Neuronal stem cell (in vitro differentiated cells): Measurements from ENCODE around the gene OSBPL1A.

ENCODE experiments used
- DNase-seq: peaks from one replicate; pipeline ENCODE4 v3.0.0-alpha.2; 2013; ENCODE audit warnings: low spot score
- H2AFZ ChIP-seq: one replicate; pipeline ENCODE4 v1.6.1; 2013; ENCODE audit warnings: mild to moderate bottlenecking, low read length, inconsistent platforms
- H2AK5ac ChIP-seq: 2 replicates; pipeline ENCODE4 v1.6.1; 2013; ENCODE audit warnings: low read depth, mild to moderate bottlenecking, inconsistent platforms, low read length, moderate library complexity, mixed read lengths
- H2BK120ac ChIP-seq: 2 replicates; pipeline ENCODE4 v1.6.1; 2013; ENCODE audit warnings: low read depth, mild to moderate bottlenecking, inconsistent platforms, low read length, moderate library complexity, mixed read lengths
- H2BK12ac ChIP-seq: one replicate; pipeline ENCODE4 v1.6.1; 2013; ENCODE audit warnings: low read length, inconsistent platforms
- H2BK15ac ChIP-seq: 2 replicates; pipeline ENCODE4 v1.6.1; 2013; ENCODE audit warnings: mild to moderate bottlenecking, low read length, inconsistent platforms, mixed read lengths
- H2BK5ac ChIP-seq: one replicate; pipeline ENCODE4 v1.6.1; 2013; ENCODE audit warnings: inconsistent platforms, mild to moderate bottlenecking, low read length, moderate library complexity
- H3K14ac ChIP-seq: one replicate; pipeline ENCODE4 v1.6.1; 2013; ENCODE audit warnings: low read length, inconsistent platforms
- H3K18ac ChIP-seq: 2 replicates; pipeline ENCODE4 v1.6.1; 2013; ENCODE audit warnings: low read length, inconsistent platforms
- H3K23ac ChIP-seq: 2 replicates; pipeline ENCODE4 v1.6.1; 2013; ENCODE audit warnings: low read depth, mild to moderate bottlenecking, mixed read lengths, low read length, inconsistent platforms; ENCODE audit not compliant: poor library complexity
- H3K27ac ChIP-seq: replicated peaks from 3 replicates; pipeline ENCODE4 v1.5.1; 2013; ENCODE audit warnings: low read length, inconsistent platforms
- H3K27me3 ChIP-seq, 3 experiments: 2 replicates each; pipeline ENCODE4 v1.6.1; 2013; ENCODE audit warnings: low read length in 3 of 3, mild to moderate bottlenecking in 2 of 3, inconsistent platforms in 1 of 3, low read depth in 1 of 3, mixed read lengths in 1 of 3, moderate library complexity in 1 of 3; ENCODE audit not compliant: control insufficient read depth in 3 of 3, insufficient read depth in 3 of 3
- H3K36me3 ChIP-seq, 2 donors: replicated peaks in 1 of 2; 2 replicates each; pipeline ENCODE4 v1.6.1; 2013; ENCODE audit warnings: low read length in 2 of 2; ENCODE audit not compliant: control insufficient read depth in 2 of 2, insufficient read depth in 2 of 2
- H3K4ac ChIP-seq: 2 replicates; pipeline ENCODE4 v1.6.1; 2013; ENCODE audit warnings: inconsistent platforms, mild to moderate bottlenecking, low read length, moderate library complexity
- H3K4me1 ChIP-seq, 2 donors: 1 replicate in 1 of 2; 2 replicates in 1 of 2; pipeline ENCODE4 v1.6.1; 2013; ENCODE audit warnings: low read length in 2 of 2, low read depth in 1 of 2; ENCODE audit not compliant: control insufficient read depth in 2 of 2, insufficient read depth in 1 of 2
- H3K4me2 ChIP-seq: one replicate; pipeline ENCODE4 v1.6.1; 2013; ENCODE audit warnings: mild to moderate bottlenecking, low read length, inconsistent platforms; ENCODE audit not compliant: insufficient read depth, poor library complexity, severe bottlenecking
- H3K4me3 ChIP-seq, 2 donors: 2 replicates each; pipeline ENCODE4 v1.5.1; 2013; ENCODE audit warnings: low read length in 2 of 2, mild to moderate bottlenecking in 2 of 2, inconsistent platforms in 1 of 2, moderate library complexity in 1 of 2
- H3K79me1 ChIP-seq: one replicate; pipeline ENCODE4 v1.6.1; 2013; ENCODE audit warnings: low read depth, mild to moderate bottlenecking, inconsistent platforms, low read length, moderate library complexity
- H3K9ac ChIP-seq: one replicate; pipeline ENCODE4 v1.6.1; 2013; ENCODE audit warnings: mild to moderate bottlenecking, low read depth, low read length, inconsistent platforms; ENCODE audit not compliant: poor library complexity
- H3K9me3 ChIP-seq, 2 donors: replicated peaks in 1 of 2; 2 replicates each; pipeline versions ENCODE3 to v1.6.1; 2013; ENCODE audit warnings: low read length in 2 of 2, mild to moderate bottlenecking in 2 of 2, inconsistent platforms in 1 of 2, low read depth in 1 of 2, mixed read lengths in 1 of 2, moderate library complexity in 1 of 2; ENCODE audit not compliant: control insufficient read depth in 2 of 2, insufficient read depth in 1 of 2
- H4K8ac ChIP-seq: one replicate; pipeline ENCODE4 v1.6.1; 2013; ENCODE audit warnings: low read depth, mild to moderate bottlenecking, inconsistent platforms, low read length, moderate library complexity
- H4K91ac ChIP-seq: one replicate; pipeline ENCODE4 v1.6.1; 2013; ENCODE audit warnings: low read length, low read depth, mild to moderate bottlenecking, inconsistent platforms; ENCODE audit not compliant: poor library complexity
- WGBS, 2 donors: extraction: QIAGEN DNeasy Blood & Tissue Kit; methylation state at CpG; one replicate each; pipeline ENCODE4 v1.1.7; 2013; ENCODE audit warnings: missing lambda C conversion rate in 2 of 2, mixed read lengths in 1 of 2; ENCODE audit not compliant: insufficient read length in 2 of 2, insufficient replicate concordance in 1 of 2; ENCODE audit errors: extremely low coverage in 2 of 2; 5-methylcytosine and 5-hydroxymethylcytosine counted together

OSBPL1A gene

GRCh38 chr18:24278591-24278990, 119.0 kb downstream of the OSBPL1A start:
- H3K4me2 ChIP-seq, result no peak overlapping the region
- DNase-seq, result no peak
- peaks cover 2 to 11% of the 10 kb centered on the region in 2 donors for H3K9me3 ChIP-seq
- no peak overlapping the region for H3K27ac ChIP-seq
- no peak overlapping the region for H3K4me3 ChIP-seq
- H3K4me1 ChIP-seq, result no peaks in the 10 kb centered on the region
- H2BK15ac ChIP-seq, result no peak overlapping the region
- H3K9ac ChIP-seq, result no peak overlapping the region
- H2BK12ac ChIP-seq, result no peak overlapping the region
- no peak overlapping the region for H2AFZ ChIP-seq
- H3K18ac ChIP-seq, result no peak overlapping the region
- peaks cover 1% of the 10 kb centered on the region for H3K79me1 ChIP-seq
- no peak overlapping the region for H3K4ac ChIP-seq
- no peak overlapping the region for H4K8ac ChIP-seq
- no peak overlapping the region for H3K14ac ChIP-seq
- no peak overlapping the region for H4K91ac ChIP-seq
- H2BK5ac ChIP-seq, result no peak overlapping the region
- no CpG with 5 or more reads among the region's 3 CpGs for WGBS, 2 donors
- H3K23ac ChIP-seq, result no peak overlapping the region
- no peaks in the 10 kb centered on the region for H3K27me3 ChIP-seq
- H2AK5ac ChIP-seq, result no peak overlapping the region
- peaks cover 0 to 44% of the 10 kb centered on the region in 2 donors for H3K36me3 ChIP-seq
- no peak overlapping the region for H2BK120ac ChIP-seq

- Histone ChIP-seq H2BK15ac (no peak overlapping the region), H3K4me2 (no peak overlapping the region), H2BK12ac (no peak overlapping the region), H3K14ac (no peak overlapping the region), H3K27ac (no peak overlapping the region), H3K4ac (no peak overlapping the region), H3K23ac (no peak overlapping the region), H3K4me1 (no peaks in the 10 kb centered on the region), H3K18ac (no peak overlapping the region), H3K9ac (no peak overlapping the region), H3K79me1 (peaks cover 1% of the 10 kb centered on the region), H2AFZ (no peak overlapping the region), H3K36me3 (peaks cover 0 to 40% of the 10 kb centered on the region in 2 donors), H2AK5ac (no peak overlapping the region), H3K4me3 (no peak overlapping the region), H4K8ac (no peak overlapping the region), H4K91ac (no peak overlapping the region), H3K27me3 (no peaks in the 10 kb centered on the region), H2BK120ac (no peak overlapping the region), H3K9me3 (peaks cover 2 to 10% of the 10 kb centered on the region in 2 donors), H2BK5ac (no peak overlapping the region)
- DNase-seq, result no peak
- WGBS, 2 donors, result no CpG with 5 or more reads among the region's 4 CpGs
These were observed 120.0 kb downstream of the OSBPL1A start for GRCh38 chr18:24277516-24278195.

GRCh38 chr18:24276994-24277393, 120.6 kb downstream of the OSBPL1A start:
- no peak overlapping the region for H3K9ac ChIP-seq
- no peak overlapping the region for H3K23ac ChIP-seq
- H3K36me3 ChIP-seq, result peaks cover 0 to 35% of the 10 kb centered on the region in 2 donors
- no peak overlapping the region for H2BK15ac ChIP-seq
- no peak overlapping the region for H3K4me3 ChIP-seq
- no peak for DNase-seq
- H3K27ac ChIP-seq, result no peak overlapping the region
- H2BK12ac ChIP-seq, result no peak overlapping the region
- H2BK5ac ChIP-seq, result no peak overlapping the region
- H4K8ac ChIP-seq, result no peak overlapping the region
- H3K18ac ChIP-seq, result no peak overlapping the region
- H4K91ac ChIP-seq, result no peak overlapping the region
- no peak overlapping the region for H3K4me2 ChIP-seq
- no peak overlapping the region for H3K14ac ChIP-seq
- H3K4me1 ChIP-seq, result peaks cover 0 to 4% of the 10 kb centered on the region in 2 donors
- no peak overlapping the region for H2AFZ ChIP-seq
- H2BK120ac ChIP-seq, result no peak overlapping the region
- H2AK5ac ChIP-seq, result no peak overlapping the region
- H3K79me1 ChIP-seq, result peaks cover 1% of the 10 kb centered on the region
- H3K9me3 ChIP-seq, result peaks cover 2 to 5% of the 10 kb centered on the region in 2 donors
- H3K4ac ChIP-seq, result no peak overlapping the region
- no peaks in the 10 kb centered on the region for H3K27me3 ChIP-seq

GRCh38 chr18:24274837-24275236, 122.8 kb downstream of the OSBPL1A start:
- H3K4me2 ChIP-seq, result no peak overlapping the region

More at GRCh38 chr18:24274837-24275236, 122.8 kb downstream of the OSBPL1A start:
- H2BK12ac ChIP-seq, result no peak overlapping the region
- H3K27me3 ChIP-seq, result no peaks in the 10 kb centered on the region
- DNase-seq, result no peak
- H3K4me3 ChIP-seq, result no peak overlapping the region
- H3K4ac ChIP-seq, result no peak overlapping the region
- no peak overlapping the region for H4K8ac ChIP-seq
- H3K18ac ChIP-seq, result no peak overlapping the region
- H3K36me3 ChIP-seq, result peaks cover 0 to 20% of the 10 kb centered on the region in 2 donors
- no peak overlapping the region for H4K91ac ChIP-seq
- H3K79me1 ChIP-seq, result no peaks in the 10 kb centered on the region
- H3K27ac ChIP-seq, result no peak overlapping the region
- no peaks in the 10 kb centered on the region for H3K9me3 ChIP-seq
- no peak overlapping the region for H2BK5ac ChIP-seq
- no peak overlapping the region for H3K14ac ChIP-seq
- no peak overlapping the region for H2BK15ac ChIP-seq
- no peak overlapping the region for H2BK120ac ChIP-seq
- H2AK5ac ChIP-seq, result no peak overlapping the region
- WGBS, 2 donors, result no CpG with 5 or more reads among the region's 3 CpGs
- no peak overlapping the region for H3K23ac ChIP-seq
- no peak overlapping the region for H3K9ac ChIP-seq
- peaks cover 0 to 4% of the 10 kb centered on the region in 2 donors for H3K4me1 ChIP-seq
- no peak overlapping the region for H2AFZ ChIP-seq
